IMR-90 (cell line): Measurements from ENCODE around the gene BTBD3. TPM values are rescaled to one million over a fixed set of nuclear protein-coding genes. Genes with fewer than 3 reads are reported as not detected.

Experiments used
- ATAC-seq: fragments of 200-7000 bp; cut with Tn5 transposase; 2 replicates; pipeline ENCODE4 v1.9.1; 2020; ENCODE audit warnings: low read depth, mild to moderate bottlenecking, moderate library complexity
- BruUV-seq: library from RNA; stranded (reverse); fragments of 400-500 nt; replicated peaks from 2 replicates; lab custom pipeline; 2021; lab: Mats Ljungman, UMichigan
- CTCF ChIA-PET: fragments of 300-600 bp; formaldehyde crosslinking; extraction: SDS; loops from one replicate; lab custom pipeline; 2021; ENCODE audit warnings: antibody characterized with exemption; lab: Yijun Ruan, JAX
- POLR2A ChIA-PET: fragments of 300-600 bp; sonication (Branson Sonifier 250); formaldehyde crosslinking; loops from one replicate; lab custom pipeline; 2022; ENCODE audit warnings: antibody characterized with exemption; ENCODE audit not compliant: unreplicated experiment; lab: Charles Lee
- DNase-seq: peaks from one replicate; pipeline ENCODE4 v3.0.0; 2013
- H2AFZ ChIP-seq: replicated peaks from 2 replicates; pipeline ENCODE3; 2013; ENCODE audit warnings: low read length, mild to moderate bottlenecking; ENCODE audit not compliant: poor library complexity
- H2AK5ac ChIP-seq: 2 replicates; pipeline ENCODE4 v1.6.1; 2013; ENCODE audit warnings: low read depth, low read length, inconsistent platforms
- H2AK9ac ChIP-seq: replicated peaks from 2 replicates; pipeline ENCODE3; 2013; ENCODE audit warnings: mild to moderate bottlenecking, low read depth, low read length, moderate library complexity; ENCODE audit not compliant: poor library complexity
- H2BK120ac ChIP-seq: 2 replicates; pipeline ENCODE4 v1.6.1; 2013; ENCODE audit warnings: low read depth, low read length, inconsistent platforms
- H2BK15ac ChIP-seq: 3 replicates; pipeline ENCODE4 v1.6.1; 2013; ENCODE audit warnings: low read depth, low read length, inconsistent platforms
- H2BK20ac ChIP-seq: 2 replicates; pipeline ENCODE4 v1.6.1; 2013; ENCODE audit warnings: low read depth, mild to moderate bottlenecking, inconsistent platforms, low read length, moderate library complexity
- H2BK5ac ChIP-seq: 2 replicates; pipeline ENCODE4 v1.6.1; 2013; ENCODE audit warnings: mild to moderate bottlenecking, low read depth, low read length, inconsistent platforms; ENCODE audit not compliant: poor library complexity, severe bottlenecking
- H3K14ac ChIP-seq: replicated peaks from 2 replicates; pipeline ENCODE4 v1.6.1; 2013; ENCODE audit warnings: low read depth, low read length, inconsistent platforms
- H3K18ac ChIP-seq: 2 replicates; pipeline ENCODE4 v1.6.1; 2013; ENCODE audit warnings: low read depth, low read length, control low read depth
- H3K23ac ChIP-seq: 2 replicates; pipeline ENCODE4 v1.6.1; 2013; ENCODE audit warnings: low read depth, low read length, inconsistent platforms
- H3K27ac ChIP-seq: 2 replicates; pipeline ENCODE4 v1.5.1; 2013; ENCODE audit warnings: mild to moderate bottlenecking, control low read depth, low read length; ENCODE audit not compliant: insufficient read depth
- H3K27me3 ChIP-seq: 2 replicates; pipeline ENCODE4 v1.6.1; 2013; ENCODE audit warnings: low read length; ENCODE audit not compliant: control insufficient read depth, insufficient read depth
- H3K36me3 ChIP-seq: 2 replicates; pipeline ENCODE4 v1.6.1; 2013; ENCODE audit warnings: low read length, mixed read lengths; ENCODE audit not compliant: control insufficient read depth, insufficient read depth
- H3K4ac ChIP-seq: 2 replicates; pipeline ENCODE4 v1.6.1; 2013; ENCODE audit warnings: low read depth, low read length, inconsistent platforms
- H3K4me1 ChIP-seq: 2 replicates; pipeline ENCODE4 v1.6.1; 2013; ENCODE audit warnings: low read length, mixed read lengths; ENCODE audit not compliant: control insufficient read depth, insufficient read depth
- H3K4me2 ChIP-seq: 2 replicates; pipeline ENCODE4 v1.6.1; 2013; ENCODE audit warnings: low read depth, mild to moderate bottlenecking, control low read depth, low read length, moderate library complexity
- H3K4me3 ChIP-seq: 2 replicates; pipeline ENCODE4 v1.5.1; 2013; ENCODE audit warnings: low read depth, mild to moderate bottlenecking, control low read depth, low read length, moderate library complexity; ENCODE audit not compliant: insufficient read depth
- H3K56ac ChIP-seq: 2 replicates; pipeline ENCODE4 v1.6.1; 2013; ENCODE audit warnings: low read length, inconsistent platforms; ENCODE audit not compliant: insufficient read depth; ENCODE audit errors: extremely low read depth
- H3K79me1 ChIP-seq, 2 experiments: 2 replicates each; pipeline ENCODE4 v1.6.1; 2013; ENCODE audit warnings: low read length in 2 of 2, inconsistent platforms in 1 of 2, low read depth in 1 of 2
- H3K9ac ChIP-seq: 2 replicates; pipeline ENCODE4 v1.6.1; 2013; ENCODE audit warnings: low read depth, low read length, control low read depth
- H3K9me1 ChIP-seq: 2 replicates; pipeline ENCODE4 v1.6.1; 2013; ENCODE audit warnings: low read length, inconsistent platforms; ENCODE audit not compliant: insufficient read depth
- H3K9me3 ChIP-seq: 2 replicates; pipeline ENCODE4 v1.6.1; 2013; ENCODE audit warnings: low read length; ENCODE audit not compliant: control insufficient read depth, insufficient read depth
- H4K20me1 ChIP-seq: 2 replicates; pipeline ENCODE4 v1.6.1; 2013; ENCODE audit warnings: low read length, inconsistent platforms; ENCODE audit not compliant: insufficient read depth
- H4K5ac ChIP-seq: 2 replicates; pipeline ENCODE4 v1.6.1; 2013; ENCODE audit warnings: mild to moderate bottlenecking, low read depth, low read length, control low read depth
- H4K8ac ChIP-seq, 2 experiments: 2 replicates each; pipeline ENCODE4 v1.6.1; 2013; ENCODE audit warnings: low read depth in 2 of 2, low read length in 2 of 2, control low read depth in 1 of 2, inconsistent platforms in 1 of 2
- H4K91ac ChIP-seq: 2 replicates; pipeline ENCODE4 v1.6.1; 2013; ENCODE audit warnings: low read depth, low read length, inconsistent platforms; ENCODE audit not compliant: insufficient read depth
- BHLHE40 ChIP-seq: fragments of 150-350 bp; IDR thresholded peaks from 2 replicates; pipeline ENCODE4 v1.6.1; 2016; ENCODE audit warnings: mild to moderate bottlenecking, low read depth, low read length
- CEBPB ChIP-seq: IDR thresholded peaks from 2 replicates; pipeline ENCODE4 v1.6.1; 2012; ENCODE audit warnings: low read depth, low read length, improper control_type of control experiment
- CHD1 ChIP-seq: IDR thresholded peaks from 2 replicates; pipeline ENCODE4 v1.6.1; 2012; ENCODE audit warnings: low read depth, low read length, improper control_type of control experiment
- FOS ChIP-seq: fragments of 150-350 bp; IDR thresholded peaks from 2 replicates; pipeline ENCODE4 v1.6.1; 2016; ENCODE audit warnings: low read depth, low read length
- MAFK ChIP-seq: IDR thresholded peaks from 2 replicates; pipeline ENCODE4 v1.6.1; 2012; ENCODE audit warnings: low read depth, low read length, improper control_type of control experiment
- MAZ ChIP-seq: IDR thresholded peaks from 2 replicates; pipeline ENCODE4 v1.6.1; 2012; ENCODE audit warnings: low read depth, mild to moderate bottlenecking, low read length, improper control_type of control experiment, moderate library complexity, borderline replicate concordance
- MXI1 ChIP-seq: IDR thresholded peaks from 2 replicates; pipeline ENCODE4 v1.6.1; 2012; ENCODE audit warnings: low read depth, mild to moderate bottlenecking, low read length, moderate library complexity, borderline replicate concordance
- NFE2L2 ChIP-seq: fragments of 150-350 bp; IDR thresholded peaks from 2 replicates; pipeline ENCODE4 v1.6.1; 2016; ENCODE audit warnings: low read depth, mild to moderate bottlenecking, low read length
- POLR2A ChIP-seq: IDR thresholded peaks from 2 replicates; pipeline ENCODE4 v1.6.1; 2012; ENCODE audit warnings: mild to moderate bottlenecking, low read depth, low read length
- RAD21 ChIP-seq: IDR thresholded peaks from 2 replicates; pipeline ENCODE4 v1.6.1; 2012; ENCODE audit warnings: low read length, improper control_type of control experiment
- RCOR1 ChIP-seq: IDR thresholded peaks from 2 replicates; pipeline ENCODE4 v1.6.1; 2012; ENCODE audit warnings: mild to moderate bottlenecking, low read length, improper control_type of control experiment; ENCODE audit not compliant: insufficient replicate concordance
- RFX5 ChIP-seq: IDR thresholded peaks from 2 replicates; pipeline ENCODE4 v1.8.0; 2012; ENCODE audit warnings: low read depth, mild to moderate bottlenecking, low read length, moderate library complexity
- WGBS, 2 experiments: methylation state at CpG; one replicate each; pipeline versions ENCODE4 v1.1.5 to v1.1.7; 2013; ENCODE audit warnings: missing lambda C conversion rate in 2 of 2; ENCODE audit not compliant: insufficient read length in 1 of 2; ENCODE audit errors: extremely low coverage in 2 of 2; 5-methylcytosine and 5-hydroxymethylcytosine counted together
- dilution Hi-C: fragments of 300-500 bp; cut with HindIII; formaldehyde crosslinking; loops from one replicate; pipeline ENCODE4 v1.14.3; 2018; ENCODE audit warnings: low sequenced_read_pairs; ENCODE audit not compliant: unreplicated experiment
- in situ Hi-C: fragments of 300-500 bp; cut with MboI; formaldehyde crosslinking; loops from 3 replicates; pipeline ENCODE4 v1.14.3; 2019; ENCODE audit warnings: low sequenced_read_pairs, inconsistent platforms, mixed read lengths
- intact Hi-C: fragments of 100-400 bp; cut with micrococcal nuclease; formaldehyde crosslinking; loops from 2 replicates; pipeline ENCODE4 v1.10.0; 2022
- polyA plus RNA-seq, 3 experiments: library from polyadenylated mRNA; depleted of rRNA; stranded (reverse); fragments of >200 nt; gene quantifications; 2 replicates each; pipeline ENCODE4 v1.2.3, GENCODE V29; 2012; ENCODE audit warnings: low replicate concordance in 1 of 3
- total RNA-seq: library from RNA; depleted of rRNA; stranded (reverse); fragments of >200 nt; gene quantifications from 2 replicates; pipeline ENCODE4 v1.2.3, GENCODE V29; 2012
- TF ChIP-seq, protein P1 (sequence below): fragments of 150-350 bp; IDR thresholded peaks from 2 replicates; pipeline ENCODE4 v1.6.1; 2017; ENCODE audit warnings: mild to moderate bottlenecking, antibody characterized with exemption, low read length, low read depth
- TF ChIP-seq, protein P2 (sequence below): fragments of 150-350 bp; IDR thresholded peaks from 2 replicates; pipeline ENCODE4 v1.6.1; 2016; ENCODE audit warnings: low read depth, mild to moderate bottlenecking, low read length, moderate library complexity, borderline replicate concordance

The BTBD3 gene
- total and polyA plus RNA-seq, 2 of the 4 experiments (the other 2 are of a cell fraction): 22.7 to 44.6 TPM

DNA sequence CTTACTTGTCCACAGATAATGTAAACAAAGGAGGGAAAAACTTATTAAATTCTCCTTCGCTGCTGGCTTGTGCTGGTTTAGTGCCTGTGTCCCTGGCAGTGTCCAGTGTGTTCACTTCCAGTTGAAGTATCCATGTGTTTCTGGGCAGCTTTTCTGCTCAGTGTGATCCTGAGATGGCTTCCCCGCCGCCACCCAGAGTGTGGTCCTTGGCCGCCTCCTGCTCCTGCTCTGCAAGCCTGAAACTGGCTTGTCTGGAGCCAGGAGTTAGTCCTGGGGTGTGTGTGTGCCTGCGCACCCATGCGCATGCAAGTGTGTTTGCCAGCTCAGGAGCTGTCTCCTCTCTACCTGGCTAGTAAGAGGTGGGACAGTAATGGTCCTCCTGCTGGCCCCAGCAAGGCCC lies 7.2 kb downstream of the BTBD3 start:
- Histone ChIP-seq H3K27me3 (no peaks in the 10 kb centered on the region), H4K8ac (no peak overlapping the region), H3K4me3 (no peak overlapping the region), H4K5ac (no peak overlapping the region), H3K14ac (no peak overlapping the region), H3K56ac (no peak overlapping the region), H3K4me1 (peaks cover 2% of the 10 kb centered on the region; the same call in 1 of the 2 replicates), H3K4ac (no peak overlapping the region), H3K27ac (no peak overlapping the region), H3K9me1 (peaks cover 12% of the 10 kb centered on the region; the same call in 1 of the 2 replicates), H2AK5ac (no peak overlapping the region), H2BK5ac (no peak overlapping the region), H3K18ac (no peak overlapping the region), H3K9me3 (no peaks in the 10 kb centered on the region), H4K91ac (no peak overlapping the region), H2AK9ac (no peak overlapping the region), H2BK15ac (no peak overlapping the region), H4K20me1 (no peaks in the 10 kb centered on the region), H3K79me1 (peaks cover 17 to 32% of the 10 kb centered on the region in 2 experiments; a peak in 3 of 4 replicates), H2BK120ac (no peak overlapping the region), H3K23ac (no peak overlapping the region), H3K4me2 (no peak overlapping the region), H3K9ac (no peak overlapping the region), H3K36me3 (peaks cover 22% of the 10 kb centered on the region), H2AFZ (peak overlapping the region; percentile 47), H2BK20ac (no peak overlapping the region)
- no peak for DNase-seq
- in situ Hi-C loops: no loop called here
- CTCF ChIA-PET: no interaction called here
- intact Hi-C loops: no loop called here
- TF ChIP-seq MAZ (no peak), CEBPB (no peak), MAFK (no peak), RAD21 (no peak), BHLHE40 (no peak), RCOR1 (no peak), POLR2A (no peak), FOS (no peak), MXI1 (no peak), RFX5 (no peak), NFE2L2 (no peak), CHD1 (no peak)
- TF ChIP-seq, protein P1, sequence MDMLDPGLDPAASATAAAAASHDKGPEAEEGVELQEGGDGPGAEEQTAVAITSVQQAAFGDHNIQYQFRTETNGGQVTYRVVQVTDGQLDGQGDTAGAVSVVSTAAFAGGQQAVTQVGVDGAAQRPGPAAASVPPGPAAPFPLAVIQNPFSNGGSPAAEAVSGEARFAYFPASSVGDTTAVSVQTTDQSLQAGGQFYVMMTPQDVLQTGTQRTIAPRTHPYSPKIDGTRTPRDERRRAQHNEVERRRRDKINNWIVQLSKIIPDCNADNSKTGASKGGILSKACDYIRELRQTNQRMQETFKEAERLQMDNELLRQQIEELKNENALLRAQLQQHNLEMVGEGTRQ: no peak
- TF ChIP-seq, protein P2, sequence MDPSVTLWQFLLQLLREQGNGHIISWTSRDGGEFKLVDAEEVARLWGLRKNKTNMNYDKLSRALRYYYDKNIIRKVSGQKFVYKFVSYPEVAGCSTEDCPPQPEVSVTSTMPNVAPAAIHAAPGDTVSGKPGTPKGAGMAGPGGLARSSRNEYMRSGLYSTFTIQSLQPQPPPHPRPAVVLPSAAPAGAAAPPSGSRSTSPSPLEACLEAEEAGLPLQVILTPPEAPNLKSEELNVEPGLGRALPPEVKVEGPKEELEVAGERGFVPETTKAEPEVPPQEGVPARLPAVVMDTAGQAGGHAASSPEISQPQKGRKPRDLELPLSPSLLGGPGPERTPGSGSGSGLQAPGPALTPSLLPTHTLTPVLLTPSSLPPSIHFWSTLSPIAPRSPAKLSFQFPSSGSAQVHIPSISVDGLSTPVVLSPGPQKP: no peak
- WGBS, 2 experiments: no CpG with 5 or more reads among the region's 6 CpGs
- POLR2A ChIA-PET: no interaction called here
- BruUV-seq: no TSS peak
- no peak for ATAC-seq
- dilution Hi-C loops: no loop called here
